Measurements from ENCODE around the gene PIGP.

DNA sequence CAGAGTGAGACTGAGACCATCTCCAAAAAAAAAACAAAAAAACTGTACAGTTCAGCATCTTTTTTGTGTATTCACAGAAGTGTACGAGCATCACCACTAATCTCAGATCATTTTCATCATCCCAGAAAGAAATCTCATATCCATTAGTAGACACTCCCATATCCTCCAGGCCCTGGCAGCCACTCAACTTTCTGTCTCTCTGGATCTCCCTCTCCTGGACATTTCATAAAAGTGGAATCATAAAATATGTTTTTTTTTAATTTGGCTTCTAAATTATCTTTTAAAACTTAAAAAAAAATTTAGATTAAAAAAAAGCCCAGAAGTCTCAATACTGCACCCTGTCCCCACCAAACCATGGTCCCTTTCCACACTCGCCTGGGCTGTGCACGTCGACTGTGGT, 44.3 kb downstream of the PIGP start:
- TF ChIP-seq, protein P1, sequence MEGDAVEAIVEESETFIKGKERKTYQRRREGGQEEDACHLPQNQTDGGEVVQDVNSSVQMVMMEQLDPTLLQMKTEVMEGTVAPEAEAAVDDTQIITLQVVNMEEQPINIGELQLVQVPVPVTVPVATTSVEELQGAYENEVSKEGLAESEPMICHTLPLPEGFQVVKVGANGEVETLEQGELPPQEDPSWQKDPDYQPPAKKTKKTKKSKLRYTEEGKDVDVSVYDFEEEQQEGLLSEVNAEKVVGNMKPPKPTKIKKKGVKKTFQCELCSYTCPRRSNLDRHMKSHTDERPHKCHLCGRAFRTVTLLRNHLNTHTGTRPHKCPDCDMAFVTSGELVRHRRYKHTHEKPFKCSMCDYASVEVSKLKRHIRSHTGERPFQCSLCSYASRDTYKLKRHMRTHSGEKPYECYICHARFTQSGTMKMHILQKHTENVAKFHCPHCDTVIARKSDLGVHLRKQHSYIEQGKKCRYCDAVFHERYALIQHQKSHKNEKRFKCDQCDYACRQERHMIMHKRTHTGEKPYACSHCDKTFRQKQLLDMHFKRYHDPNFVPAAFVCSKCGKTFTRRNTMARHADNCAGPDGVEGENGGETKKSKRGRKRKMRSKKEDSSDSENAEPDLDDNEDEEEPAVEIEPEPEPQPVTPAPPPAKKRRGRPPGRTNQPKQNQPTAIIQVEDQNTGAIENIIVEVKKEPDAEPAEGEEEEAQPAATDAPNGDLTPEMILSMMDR (IDR thresholded peaks at IDR 0.05 in 8 of 11, conservative IDR thresholded peaks at IDR 0.05 in 3 of 11): no peak
- TF ChIP-seq POLR2AphosphoS5 (IDR thresholded peaks at IDR 0.05): no peak

Measured in spleen (tissue), 7 donors.